Erythroblast (primary cell): ENCODE results near the gene POFUT2.

Experiments
- GATA1 ChIP-seq: IDR thresholded peaks from 2 replicates; pipeline ENCODE4 v1.6.1; 2011; ENCODE audit warnings: low read depth, mild to moderate bottlenecking, control low read depth, low read length, moderate library complexity
- POLR2A ChIP-seq: IDR thresholded peaks from 2 replicates; pipeline ENCODE4 v1.6.1; 2011; ENCODE audit warnings: mild to moderate bottlenecking, low read length

- TF ChIP-seq POLR2A (no peak), GATA1 (no peak)
Measured at GRCh38 chr21:45248893-45249381, 38.8 kb downstream of the POFUT2 start.
